ENCODE measurements around the gene HAO1.

- TF ChIP-seq, protein P1, sequence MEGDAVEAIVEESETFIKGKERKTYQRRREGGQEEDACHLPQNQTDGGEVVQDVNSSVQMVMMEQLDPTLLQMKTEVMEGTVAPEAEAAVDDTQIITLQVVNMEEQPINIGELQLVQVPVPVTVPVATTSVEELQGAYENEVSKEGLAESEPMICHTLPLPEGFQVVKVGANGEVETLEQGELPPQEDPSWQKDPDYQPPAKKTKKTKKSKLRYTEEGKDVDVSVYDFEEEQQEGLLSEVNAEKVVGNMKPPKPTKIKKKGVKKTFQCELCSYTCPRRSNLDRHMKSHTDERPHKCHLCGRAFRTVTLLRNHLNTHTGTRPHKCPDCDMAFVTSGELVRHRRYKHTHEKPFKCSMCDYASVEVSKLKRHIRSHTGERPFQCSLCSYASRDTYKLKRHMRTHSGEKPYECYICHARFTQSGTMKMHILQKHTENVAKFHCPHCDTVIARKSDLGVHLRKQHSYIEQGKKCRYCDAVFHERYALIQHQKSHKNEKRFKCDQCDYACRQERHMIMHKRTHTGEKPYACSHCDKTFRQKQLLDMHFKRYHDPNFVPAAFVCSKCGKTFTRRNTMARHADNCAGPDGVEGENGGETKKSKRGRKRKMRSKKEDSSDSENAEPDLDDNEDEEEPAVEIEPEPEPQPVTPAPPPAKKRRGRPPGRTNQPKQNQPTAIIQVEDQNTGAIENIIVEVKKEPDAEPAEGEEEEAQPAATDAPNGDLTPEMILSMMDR (conservative IDR thresholded peaks at IDR 0.05), result no peak
- no peak for TF ChIP-seq EZH2 (IDR thresholded peaks at IDR 0.05; ENCODE audit: low read depth)
Measured at GRCh38 chr20:7897781-7898364, 42.4 kb downstream of the HAO1 start.

Measured in PC-9 (cell line).